Lower leg skin (tissue), 3 donors: Measurements from ENCODE around the gene NTRK2.

ENCODE experiments used
- CTCF ChIP-seq, 3 donors: fragments of 450-650 bp; IDR thresholded peaks; one replicate each; pipeline ENCODE4 v1.5.1; 2016; ENCODE audit warnings: antibody characterized with exemption in 3 of 3, mild to moderate bottlenecking in 3 of 3, moderate library complexity in 2 of 3
- POLR2A ChIP-seq, 2 donors: fragments of 450-650 bp; IDR thresholded peaks; one replicate each; pipeline ENCODE4 v1.6.1; 2016 to 2017; ENCODE audit warnings: antibody characterized with exemption in 2 of 2, mild to moderate bottlenecking in 1 of 2, moderate library complexity in 1 of 2

- TF ChIP-seq CTCF (IDR thresholded peaks at IDR 0.05) = no peak
- TF ChIP-seq POLR2A (IDR thresholded peaks at IDR 0.05) = no peak
Measured at GRCh38 chr9:84990850-84991513, 321.5 kb downstream of the NTRK2 start.
